Measurements from ENCODE around the gene TERT.

TERT gene

GRCh38 chr5:1213508-1214162 lies 81.2 kb downstream of the TERT start:
- TF ChIP-seq EZH2phosphoT487 (IDR thresholded peaks at IDR 0.05; ENCODE audit: borderline replicate concordance) (no peak), CTCF (conservative IDR thresholded peaks at IDR 0.05; ENCODE audit: low read length) (no peak)

GRCh38 chr5:1212881-1213280 lies 82.0 kb downstream of the TERT start:
- Histone ChIP-seq H3K9ac (ENCODE audit: low read depth, low read length, poor library complexity, severe bottlenecking) (no peak overlapping the region), H3K4me1 (ENCODE audit: insufficient read depth, low read length, poor library complexity, severe bottlenecking) (peaks cover 23% of the 10 kb centered on the region), H3K9me2 (replicated peaks; ENCODE audit: low read depth, low read length) (no peaks in the 10 kb centered on the region), H3F3A (ENCODE audit: low read depth) (no peaks in the 10 kb centered on the region), H3K27me3 (ENCODE audit: insufficient read depth, low read length, poor library complexity, severe bottlenecking) (no peaks in the 10 kb centered on the region), H2AFZ (ENCODE audit: low read length) (no peak overlapping the region), H3K79me2 (ENCODE audit: insufficient read depth, low read length) (no peaks in the 10 kb centered on the region), H3K9me3 (ENCODE audit: insufficient read depth, low read depth, low read length) (no peaks in the 10 kb centered on the region), H3K4me2 (ENCODE audit: low read depth, low read length, poor library complexity, severe bottlenecking) (no peak overlapping the region), H4K20me1 (ENCODE audit: insufficient read depth, low read length, poor library complexity, severe bottlenecking) (no peaks in the 10 kb centered on the region), H3K36me3 (ENCODE audit: insufficient read depth, low read length) (no peaks in the 10 kb centered on the region), H3K4me3 (ENCODE audit: low read length, poor library complexity, severe bottlenecking) (no peak overlapping the region)
- TF ChIP-seq EZH2phosphoT487 (IDR thresholded peaks at IDR 0.05; ENCODE audit: borderline replicate concordance) (no peak), CTCF (conservative IDR thresholded peaks at IDR 0.05; ENCODE audit: low read length) (no peak)

More at GRCh38 chr5:1213508-1214162, 81.2 kb downstream of the TERT start:
- Histone ChIP-seq H3F3A (ENCODE audit: low read depth) (no peaks in the 10 kb centered on the region), H4K20me1 (ENCODE audit: insufficient read depth, low read length, poor library complexity, severe bottlenecking) (no peaks in the 10 kb centered on the region), H3K9ac (ENCODE audit: low read depth, low read length, poor library complexity, severe bottlenecking) (no peak overlapping the region), H3K9me2 (replicated peaks; ENCODE audit: low read depth, low read length) (no peaks in the 10 kb centered on the region), H2AFZ (ENCODE audit: low read length) (no peak overlapping the region), H3K27me3 (ENCODE audit: insufficient read depth, low read length, poor library complexity, severe bottlenecking) (no peaks in the 10 kb centered on the region), H3K4me2 (ENCODE audit: low read depth, low read length, poor library complexity, severe bottlenecking) (no peak overlapping the region), H3K4me3 (ENCODE audit: low read length, poor library complexity, severe bottlenecking) (no peak overlapping the region), H3K79me2 (ENCODE audit: insufficient read depth, low read length) (no peaks in the 10 kb centered on the region), H3K4me1 (ENCODE audit: insufficient read depth, low read length, poor library complexity, severe bottlenecking) (peaks cover 29% of the 10 kb centered on the region), H3K9me3 (ENCODE audit: insufficient read depth, low read depth, low read length) (no peaks in the 10 kb centered on the region), H3K36me3 (ENCODE audit: insufficient read depth, low read length) (no peaks in the 10 kb centered on the region)

GRCh38 chr5:1212271-1212670 lies 82.6 kb downstream of the TERT start:
- Histone ChIP-seq H3K4me3 (ENCODE audit: low read length, poor library complexity, severe bottlenecking) (no peak overlapping the region), H3K27me3 (ENCODE audit: insufficient read depth, low read length, poor library complexity, severe bottlenecking) (no peaks in the 10 kb centered on the region)

More at GRCh38 chr5:1212271-1212670, 82.6 kb downstream of the TERT start:
- peaks cover 20% of the 10 kb centered on the region for H3K4me1 ChIP-seq (ENCODE audit: insufficient read depth, low read length, poor library complexity, severe bottlenecking)
- no peaks in the 10 kb centered on the region for H3K79me2 ChIP-seq (ENCODE audit: insufficient read depth, low read length)
- H2AFZ ChIP-seq (ENCODE audit: low read length), result no peak overlapping the region
- H4K20me1 ChIP-seq (ENCODE audit: insufficient read depth, low read length, poor library complexity, severe bottlenecking), result no peaks in the 10 kb centered on the region
- no peaks in the 10 kb centered on the region for H3K9me3 ChIP-seq (ENCODE audit: insufficient read depth, low read depth, low read length)
- H3K36me3 ChIP-seq (ENCODE audit: insufficient read depth, low read length), result no peaks in the 10 kb centered on the region
- TF ChIP-seq CTCF (conservative IDR thresholded peaks at IDR 0.05; ENCODE audit: low read length), result no peak
- TF ChIP-seq EZH2phosphoT487 (IDR thresholded peaks at IDR 0.05; ENCODE audit: borderline replicate concordance), result no peak
- H3K9ac ChIP-seq (ENCODE audit: low read depth, low read length, poor library complexity, severe bottlenecking), result no peak overlapping the region
- no peaks in the 10 kb centered on the region for H3K9me2 ChIP-seq (replicated peaks; ENCODE audit: low read depth, low read length)
- no peak overlapping the region for H3K4me2 ChIP-seq (ENCODE audit: low read depth, low read length, poor library complexity, severe bottlenecking)
- H3F3A ChIP-seq (ENCODE audit: low read depth), result no peaks in the 10 kb centered on the region
